Fibroblast of lung (primary cell): ENCODE results near the gene EPSTI1. TPM values are rescaled to one million over a fixed set of nuclear protein-coding genes. Genes with fewer than 3 reads are reported as not detected.

ENCODE experiments used
- DNase-seq, 2 donors: peaks; one replicate each; pipeline versions ENCODE4 v3.0.0 to v3.0.0-alpha.2; 2010; ENCODE audit warnings: low read depth in 2 of 2
- H2AFZ ChIP-seq: 2 replicates; pipeline ENCODE4 v1.5.1; 2012; ENCODE audit warnings: low read length, control low read depth, inconsistent platforms
- H3K27ac ChIP-seq: 2 replicates; pipeline ENCODE4 v1.5.1; 2011; ENCODE audit warnings: low read length, control low read depth; ENCODE audit not compliant: insufficient read depth
- H3K27me3 ChIP-seq: 2 replicates; pipeline ENCODE4 v1.5.1; 2011; ENCODE audit warnings: mild to moderate bottlenecking, low read length; ENCODE audit not compliant: control insufficient read depth, insufficient read depth
- H3K36me3 ChIP-seq: 2 replicates; pipeline ENCODE4 v1.5.1; 2011; ENCODE audit warnings: low read length; ENCODE audit not compliant: control insufficient read depth, insufficient read depth
- H3K4me1 ChIP-seq: 2 replicates; pipeline ENCODE4 v1.5.1; 2011; ENCODE audit warnings: low read length; ENCODE audit not compliant: control insufficient read depth, insufficient read depth; ENCODE audit errors: extremely low read depth
- H3K4me2 ChIP-seq: 2 replicates; pipeline ENCODE4 v1.5.1; 2011; ENCODE audit warnings: low read length, control low read depth; ENCODE audit not compliant: insufficient read depth; ENCODE audit errors: extremely low read depth
- H3K4me3 ChIP-seq, 4 experiments: fragments of 200-600 bp in 1 of 4; sonication (generic) in 1 of 4; replicated peaks in 1 of 4; 2 replicates each; pipeline ENCODE4 v1.5.1; 2011 to 2016; ENCODE audit warnings: low read length in 4 of 4, low read depth in 3 of 4, mild to moderate bottlenecking in 3 of 4, control low read depth in 2 of 4, inconsistent platforms in 1 of 4, mixed read lengths in 1 of 4; ENCODE audit not compliant: insufficient read depth in 1 of 4; ENCODE audit errors: control extremely low read depth in 1 of 4
- H3K79me2 ChIP-seq: 2 replicates; pipeline ENCODE4 v1.5.1; 2012; ENCODE audit warnings: mild to moderate bottlenecking, low read length, inconsistent platforms; ENCODE audit not compliant: control insufficient read depth, insufficient read depth
- H3K9ac ChIP-seq: 2 replicates; pipeline ENCODE4 v1.5.1; 2011; ENCODE audit warnings: mild to moderate bottlenecking, low read length, control low read depth; ENCODE audit not compliant: insufficient read depth
- H3K9me3 ChIP-seq: 2 replicates; pipeline ENCODE4 v1.5.1; 2012; ENCODE audit warnings: low read depth, low read length; ENCODE audit not compliant: control insufficient read depth, insufficient read depth
- H4K20me1 ChIP-seq: 2 replicates; pipeline ENCODE4 v1.5.1; 2011; ENCODE audit warnings: low read length; ENCODE audit not compliant: control insufficient read depth, insufficient read depth; ENCODE audit errors: extremely low read depth
- EZH2 ChIP-seq: IDR thresholded peaks from 2 replicates; pipeline ENCODE4 v1.5.1; 2012; ENCODE audit warnings: low read length, control low read depth, mild to moderate bottlenecking; ENCODE audit errors: missing control alignments
- polyA plus RNA-seq, 2 donors: library from polyadenylated mRNA; depleted of rRNA in 1 of 2; stranded (reverse) in 1 of 2; unstranded in 1 of 2; fragments of >200 nt; gene quantifications; 2 replicates each; pipeline ENCODE4 v1.2.1, GENCODE V29; 2011 to 2012; ENCODE audit warnings: missing spikeins in 1 of 2
- total RNA-seq: library from RNA; depleted of rRNA; stranded (reverse); fragments of >200 nt; gene quantifications from 2 replicates; pipeline ENCODE4 v1.2.1, GENCODE V29; 2014
- TF ChIP-seq, protein P1 (sequence below), 2 donors: IDR thresholded peaks in 1 of 2; conservative IDR thresholded peaks in 1 of 2; 1 replicate in 1 of 2; 2 replicates in 1 of 2; pipeline ENCODE4 v1.5.1; 2011 to 2012; ENCODE audit warnings: low read length in 2 of 2, control low read depth in 1 of 2, inconsistent platforms in 1 of 2, low read depth in 1 of 2, mild to moderate bottlenecking in 1 of 2

Gene EPSTI1
- total and polyA plus RNA-seq, 2 donors (not counting 1 experiment from before 2014, with no cell fraction given), result 5.6 to 10.9 TPM

DNA sequence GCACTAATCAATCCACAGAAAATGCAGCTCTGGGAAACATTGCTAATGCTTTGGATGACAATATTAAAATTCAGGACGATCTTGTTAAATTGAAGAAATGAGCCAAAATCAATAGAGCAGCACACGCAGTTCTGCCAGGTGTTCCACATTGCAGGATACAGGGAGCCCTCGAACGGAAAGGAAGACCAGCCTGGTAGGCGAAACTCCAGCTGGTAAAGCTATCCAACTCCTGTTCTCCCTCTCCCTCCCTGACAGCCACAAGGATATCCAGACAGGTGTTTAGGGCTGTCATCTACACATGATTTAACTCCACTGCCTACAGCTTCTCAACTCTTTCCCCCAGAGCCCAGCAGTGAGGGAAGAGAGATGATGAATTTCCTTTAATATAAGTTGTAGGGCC lies 67.7 kb downstream of the EPSTI1 start:
- Histone ChIP-seq H3K9ac (no peak overlapping the region), H3K4me2 (no peak overlapping the region), H3K4me3 (no peak overlapping the region), H4K20me1 (no peaks in the 10 kb centered on the region), H3K4me1 (no peaks in the 10 kb centered on the region), H3K27me3 (no peaks in the 10 kb centered on the region), H3K36me3 (no peaks in the 10 kb centered on the region), H2AFZ (no peak overlapping the region), H3K9me3 (no peaks in the 10 kb centered on the region), H3K27ac (no peak overlapping the region), H3K79me2 (no peaks in the 10 kb centered on the region)
- no peak for TF ChIP-seq EZH2
- TF ChIP-seq, protein P1, sequence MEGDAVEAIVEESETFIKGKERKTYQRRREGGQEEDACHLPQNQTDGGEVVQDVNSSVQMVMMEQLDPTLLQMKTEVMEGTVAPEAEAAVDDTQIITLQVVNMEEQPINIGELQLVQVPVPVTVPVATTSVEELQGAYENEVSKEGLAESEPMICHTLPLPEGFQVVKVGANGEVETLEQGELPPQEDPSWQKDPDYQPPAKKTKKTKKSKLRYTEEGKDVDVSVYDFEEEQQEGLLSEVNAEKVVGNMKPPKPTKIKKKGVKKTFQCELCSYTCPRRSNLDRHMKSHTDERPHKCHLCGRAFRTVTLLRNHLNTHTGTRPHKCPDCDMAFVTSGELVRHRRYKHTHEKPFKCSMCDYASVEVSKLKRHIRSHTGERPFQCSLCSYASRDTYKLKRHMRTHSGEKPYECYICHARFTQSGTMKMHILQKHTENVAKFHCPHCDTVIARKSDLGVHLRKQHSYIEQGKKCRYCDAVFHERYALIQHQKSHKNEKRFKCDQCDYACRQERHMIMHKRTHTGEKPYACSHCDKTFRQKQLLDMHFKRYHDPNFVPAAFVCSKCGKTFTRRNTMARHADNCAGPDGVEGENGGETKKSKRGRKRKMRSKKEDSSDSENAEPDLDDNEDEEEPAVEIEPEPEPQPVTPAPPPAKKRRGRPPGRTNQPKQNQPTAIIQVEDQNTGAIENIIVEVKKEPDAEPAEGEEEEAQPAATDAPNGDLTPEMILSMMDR (conservative IDR thresholded peaks at IDR 0.05 in 1 of 2, IDR thresholded peaks at IDR 0.05 in 1 of 2; ENCODE audit: low read depth in 1 of 2, low read length in 2 of 2), result no peak
- no peak for DNase-seq

DNA sequence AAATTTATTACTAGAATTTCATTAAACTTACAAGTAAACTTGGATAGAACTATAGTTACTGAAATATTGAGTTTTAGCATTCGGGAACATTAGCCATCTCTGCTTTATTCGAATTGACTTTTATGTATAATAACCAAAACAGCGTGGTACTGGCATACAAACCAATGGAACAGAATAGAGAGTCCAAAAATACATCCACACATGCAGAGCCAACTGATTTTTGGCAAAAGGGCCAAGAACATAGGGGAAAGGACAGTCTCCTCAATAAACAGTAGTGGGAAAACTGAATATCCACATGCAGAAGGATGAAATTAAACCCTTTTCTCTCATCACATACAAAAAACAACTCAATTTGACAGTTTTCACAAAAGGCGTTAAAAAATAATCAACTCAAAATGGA lies 84.3 kb downstream of the EPSTI1 start:
- DNase-seq, result no peak
- Histone ChIP-seq H3K9me3 (no peaks in the 10 kb centered on the region), H3K36me3 (no peaks in the 10 kb centered on the region), H3K4me2 (no peak overlapping the region), H3K79me2 (no peaks in the 10 kb centered on the region), H2AFZ (no peak overlapping the region), H3K4me1 (no peaks in the 10 kb centered on the region), H3K4me3 (no peak overlapping the region), H3K27ac (no peak overlapping the region), H4K20me1 (no peaks in the 10 kb centered on the region), H3K9ac (no peak overlapping the region), H3K27me3 (no peaks in the 10 kb centered on the region)
- TF ChIP-seq EZH2, result no peak
- TF ChIP-seq, protein P1 (conservative IDR thresholded peaks at IDR 0.05 in 1 of 2, IDR thresholded peaks at IDR 0.05 in 1 of 2; ENCODE audit: low read depth in 1 of 2, low read length in 2 of 2), result no peak

DNA sequence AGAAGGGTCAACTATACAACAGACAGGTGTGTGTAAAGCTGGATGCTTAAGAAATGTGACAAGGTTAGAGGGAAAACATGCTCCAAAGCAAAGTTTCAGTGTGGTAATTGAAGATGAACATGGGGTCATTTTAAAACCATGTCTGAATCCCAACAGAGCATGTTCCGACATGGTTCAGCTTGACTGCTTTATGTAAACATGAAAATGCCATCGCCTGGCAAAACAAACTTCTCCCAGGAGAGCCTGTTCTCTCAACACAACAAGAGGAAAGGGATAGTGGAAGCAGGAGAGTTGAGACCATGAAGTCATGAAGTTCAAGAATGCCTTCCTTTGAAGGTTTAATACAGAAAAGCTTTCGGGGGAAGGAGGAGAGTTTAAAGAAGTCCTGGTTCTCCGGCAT lies 85.8 kb downstream of the EPSTI1 start:
- Histone ChIP-seq H3K36me3 (no peaks in the 10 kb centered on the region), H3K4me3 (no peak overlapping the region), H3K79me2 (no peaks in the 10 kb centered on the region), H3K4me1 (no peaks in the 10 kb centered on the region), H3K9me3 (no peaks in the 10 kb centered on the region), H4K20me1 (no peaks in the 10 kb centered on the region), H3K9ac (no peak overlapping the region), H3K4me2 (no peak overlapping the region), H2AFZ (no peak overlapping the region), H3K27ac (no peak overlapping the region), H3K27me3 (no peaks in the 10 kb centered on the region)
- no peak for TF ChIP-seq EZH2
- TF ChIP-seq, protein P1 (conservative IDR thresholded peaks at IDR 0.05 in 1 of 2, IDR thresholded peaks at IDR 0.05 in 1 of 2; ENCODE audit: low read depth in 1 of 2, low read length in 2 of 2), result no peak
- DNase-seq, result no peak
